A549 treated with DMSO at 1 μM for 4 hours (cell line): ENCODE results near the gene PTPN11. TPM values are rescaled to one million over a fixed set of nuclear protein-coding genes. Genes with fewer than 3 reads are reported as not detected.

ENCODE experiments used
- total RNA-seq: library from RNA; stranded (reverse); fragments of 200-300 nt; extraction: Qiagen RNA extraction; gene quantifications from 5 replicates; pipeline ENCODE4 v1.2.3, GENCODE V29; 2022; ENCODE audit warnings: low read depth

PTPN11 gene
- total RNA-seq = 51.2 to 70.4 TPM (median 68.0 TPM) in 5 replicates

DNA sequence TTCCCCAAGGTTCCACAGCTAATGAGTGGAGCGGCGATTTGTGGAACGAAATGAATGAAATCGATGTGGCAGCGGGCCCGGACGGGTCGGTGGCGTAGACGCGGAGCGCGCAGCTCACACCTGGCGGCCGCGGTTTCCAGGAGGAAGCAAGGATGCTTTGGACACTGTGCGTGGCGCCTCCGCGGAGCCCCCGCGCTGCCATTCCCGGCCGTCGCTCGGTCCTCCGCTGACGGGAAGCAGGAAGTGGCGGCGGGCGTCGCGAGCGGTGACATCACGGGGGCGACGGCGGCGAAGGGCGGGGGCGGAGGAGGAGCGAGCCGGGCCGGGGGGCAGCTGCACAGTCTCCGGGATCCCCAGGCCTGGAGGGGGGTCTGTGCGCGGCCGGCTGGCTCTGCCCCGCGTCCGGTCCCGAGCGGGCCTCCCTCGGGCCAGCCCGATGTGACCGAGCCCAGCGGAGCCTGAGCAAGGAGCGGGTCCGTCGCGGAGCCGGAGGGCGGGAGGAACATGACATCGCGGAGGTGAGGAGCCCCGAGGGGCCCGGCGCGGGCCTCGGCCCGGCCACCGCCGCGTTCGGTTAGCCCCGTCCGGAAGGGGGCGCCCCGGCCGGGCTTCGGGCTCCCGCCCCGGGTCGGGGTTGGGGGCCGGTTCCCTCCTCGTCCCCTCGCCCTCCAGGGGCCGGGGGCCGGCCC, at the start of gene PTPN11:
Gene PTPN11 (plus strand): TSS at position 340 of the 689 bp plus-strand sequence. CDS start 165 bp downstream, at position 505.

GRCh38 chr12:112381883-112382796, 36.6 kb upstream of the PTPN11 start, which contains the start of gene HECTD4:
TSS of gene HECTD4 (minus strand) at chr12:112382431. CDS start at chr12:112382128, 303 bp downstream.

GRCh38 chr12:112409064-112409905, 9.5 kb upstream of the PTPN11 start, which contains the start of gene RPL6:
TSS of gene RPL6 (minus strand) at chr12:112409605. CDS start at chr12:112408656, 949 bp downstream.

Other genes starting within 250 kb of the PTPN11 start
- gene HECTD4, start 36.5 kb upstream of the PTPN11 start, total RNA-seq = 8.7 to 15.2 TPM (median 12.6 TPM) in 5 replicates
- 2,150 to 2,455 TPM (median 2,190 TPM) in 5 replicates for gene RPL6, start 9.3 kb upstream of the PTPN11 start, total RNA-seq